HepG2 (cell line): ENCODE results near the gene ATP1A1. TPM values are rescaled to one million over a fixed set of nuclear protein-coding genes. Genes with fewer than 3 reads are reported as not detected.

Source experiments
- FOSL1 ChIP-seq: sonication (generic); formaldehyde crosslinking; IDR thresholded peaks from 2 replicates; pipeline ENCODE4 v1.9.0; 2021; ENCODE audit warnings: missing genetic modification reagents, borderline replicate concordance
- GATAD2A ChIP-seq: IDR thresholded peaks from 2 replicates; pipeline ENCODE4 v1.6.1; 2016
- MED13 ChIP-seq: sonication (generic); formaldehyde crosslinking; IDR thresholded peaks from 2 replicates; pipeline ENCODE4 v1.5.0; 2020; ENCODE audit warnings: missing genetic modification reagents
- NFYB ChIP-seq: sonication (generic); formaldehyde crosslinking; IDR thresholded peaks from 2 replicates; pipeline ENCODE4 v1.4.0; 2020; ENCODE audit warnings: missing genetic modification reagents
- SNRNP70 ChIP-seq: fragments of 200-400 bp; formaldehyde crosslinking; IDR thresholded peaks from 2 replicates; pipeline ENCODE4 v1.6.1; 2017; ENCODE audit warnings: mild to moderate bottlenecking, low read depth, low read length, moderate library complexity
- SOX6 ChIP-seq, 2 experiments: fragments of 450-650 bp in 1 of 2; sonication (generic) in 1 of 2; formaldehyde crosslinking in 1 of 2; IDR thresholded peaks; 2 replicates each; pipeline versions ENCODE4 v1.4.0 to v1.6.1; 2017 to 2020; ENCODE audit warnings: antibody characterized with exemption in 1 of 2, mild to moderate bottlenecking in 1 of 2, missing genetic modification reagents in 1 of 2
- TEAD3 ChIP-seq: optimal IDR thresholded peaks from 2 replicates; pipeline ENCODE3; 2016; ENCODE audit warnings: borderline replicate concordance
- ZNF564 ChIP-seq: sonication (generic); formaldehyde crosslinking; IDR thresholded peaks from 2 replicates; pipeline ENCODE4 v1.8.1; 2023; ENCODE audit warnings: mild to moderate bottlenecking, missing genetic modification reagents
- ZNF777 ChIP-seq: sonication (generic); formaldehyde crosslinking; IDR thresholded peaks from 2 replicates; pipeline ENCODE4 v1.4.0; 2020; ENCODE audit warnings: missing genetic modification reagents
- ZSCAN30 ChIP-seq: sonication (generic); formaldehyde crosslinking; IDR thresholded peaks from 2 replicates; pipeline ENCODE4 v1.5.0; 2020; ENCODE audit warnings: mild to moderate bottlenecking, missing genetic modification reagents
- polyA plus RNA-seq, 8 experiments: library from polyadenylated mRNA; depleted of rRNA in 3 of 8; stranded (reverse) in 7 of 8; unstranded in 1 of 8; fragments of >200 nt; fragmentation: Illumina TruSeq in 4 of 8; extraction: Trizol in 4 of 8; gene quantifications; 2 replicates each; pipeline versions ENCODE4 v1.2.1 to v1.2.3, GENCODE V29; 2011 to 2016; ENCODE audit warnings: low read depth in 4 of 8, missing spikeins in 1 of 8, mixed read lengths in 1 of 8; ENCODE audit not compliant: insufficient read depth in 1 of 8
- total RNA-seq, 5 experiments: library from RNA; depleted of rRNA; stranded (reverse); fragments of >200 nt; fragmentation: Illumina TruSeq; extraction: Trizol; gene quantifications; 2 replicates each; pipeline ENCODE4 v1.2.3, GENCODE V29; 2016; ENCODE audit warnings: low read depth in 1 of 5
- TF ChIP-seq, protein P1 (sequence below): sonication (generic); formaldehyde crosslinking; IDR thresholded peaks from 2 replicates; pipeline ENCODE4 v1.4.0; 2020; ENCODE audit warnings: missing genetic modification reagents, low read depth, mild to moderate bottlenecking, borderline replicate concordance
- TF ChIP-seq, protein P2 (sequence below): sonication (generic); formaldehyde crosslinking; IDR thresholded peaks from 2 replicates; pipeline ENCODE4 v1.8.0; 2022; ENCODE audit warnings: missing genetic modification reagents, mild to moderate bottlenecking, inconsistent platforms, borderline replicate concordance
- TF ChIP-seq, protein P3 (sequence below): sonication (generic); formaldehyde crosslinking; IDR thresholded peaks from 2 replicates; pipeline ENCODE4 v1.9.0; 2022; ENCODE audit warnings: low read depth, missing genetic modification reagents
- TF ChIP-seq, protein P4 (sequence below): IDR thresholded peaks from 2 replicates; pipeline ENCODE4 v1.6.1; 2016; ENCODE audit warnings: low read depth, control low read depth
- TF ChIP-seq, protein P5 (sequence below): sonication (generic); formaldehyde crosslinking; IDR thresholded peaks from 2 replicates; pipeline ENCODE4 v1.4.0; 2020; ENCODE audit warnings: missing genetic modification reagents
- TF ChIP-seq, protein P6 (sequence below): sonication (generic); formaldehyde crosslinking; IDR thresholded peaks from 2 replicates; pipeline ENCODE4 v1.4.0; 2020; ENCODE audit warnings: missing genetic modification reagents
- TF ChIP-seq, protein P7 (sequence below): sonication (generic); formaldehyde crosslinking; IDR thresholded peaks from 2 replicates; pipeline ENCODE4 v1.4.0; 2020; ENCODE audit warnings: missing genetic modification reagents, borderline replicate concordance

ATP1A1 gene
- total and polyA plus RNA-seq, 2 of the 13 experiments (the other 11 are each of a cell fraction or from before 2014, with no cell fraction given) = 280 to 705 TPM

DNA sequence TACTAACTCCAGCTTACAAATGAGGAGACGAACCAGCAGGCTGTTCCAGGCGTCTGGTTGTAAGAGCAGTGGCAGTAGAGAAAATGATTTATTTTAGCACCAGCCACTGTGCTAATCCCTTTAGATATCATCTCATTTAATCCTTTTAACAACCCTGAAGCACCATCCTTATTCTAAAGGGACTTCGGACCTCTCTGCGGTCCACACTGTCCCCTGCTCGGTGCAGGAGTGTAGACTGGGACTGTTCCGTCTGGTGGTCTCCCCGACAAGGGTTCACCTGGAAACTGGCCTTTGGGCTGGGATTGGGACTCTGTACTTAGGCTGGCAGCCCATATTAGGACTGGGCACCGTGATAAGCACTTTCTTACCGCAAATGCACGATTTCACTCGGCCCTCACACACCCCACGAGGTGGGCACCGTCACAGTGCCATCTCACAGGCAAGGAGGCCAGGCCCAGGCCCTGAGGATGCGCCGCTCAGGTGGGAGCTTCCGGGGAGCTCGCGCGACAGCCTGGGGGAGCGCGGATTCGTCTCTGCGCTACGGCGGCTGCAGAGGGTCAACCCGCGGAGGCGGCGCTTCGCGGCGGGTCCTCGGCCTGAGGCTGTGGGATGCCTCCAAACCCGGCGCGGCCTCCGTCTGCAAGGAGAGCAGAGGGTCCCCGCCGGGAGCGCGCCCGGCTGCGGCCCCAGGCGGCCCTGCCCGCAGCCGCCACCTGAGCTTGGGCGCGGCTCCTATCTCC is 45.2 kb downstream of the ATP1A1 start (continued):
- TF ChIP-seq, protein P1, sequence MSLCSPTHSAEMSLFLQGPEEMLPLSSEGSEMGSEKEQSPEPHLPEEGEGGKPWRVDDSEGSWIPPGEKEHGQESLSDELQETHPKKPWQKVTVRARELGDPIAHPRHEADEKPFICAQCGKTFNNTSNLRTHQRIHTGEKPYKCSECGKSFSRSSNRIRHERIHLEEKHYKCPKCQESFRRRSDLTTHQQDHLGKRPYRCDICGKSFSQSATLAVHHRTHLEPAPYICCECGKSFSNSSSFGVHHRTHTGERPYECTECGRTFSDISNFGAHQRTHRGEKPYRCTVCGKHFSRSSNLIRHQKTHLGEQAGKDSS (CRISPR knock-in tag) = no peak
- TF ChIP-seq, protein P2, sequence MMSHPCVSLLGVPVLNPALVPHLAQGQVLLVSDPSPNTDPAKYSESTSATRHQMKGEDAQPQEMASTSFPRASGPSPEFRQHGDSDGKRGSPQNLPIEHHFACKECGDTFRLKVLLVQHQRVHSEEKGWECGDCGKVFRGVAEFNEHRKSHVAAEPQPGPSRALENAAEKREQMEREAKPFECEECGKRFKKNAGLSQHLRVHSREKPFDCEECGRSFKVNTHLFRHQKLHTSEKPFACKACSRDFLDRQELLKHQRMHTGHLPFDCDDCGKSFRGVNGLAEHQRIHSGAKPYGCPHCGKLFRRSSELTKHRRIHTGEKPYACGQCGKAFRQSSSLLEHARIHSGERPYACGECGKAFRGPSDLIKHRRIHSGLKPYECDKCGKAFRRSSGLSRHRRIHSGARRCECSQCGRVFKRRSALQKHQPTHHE (CRISPR knock-in tag) = no peak
- TF ChIP-seq, protein P3, sequence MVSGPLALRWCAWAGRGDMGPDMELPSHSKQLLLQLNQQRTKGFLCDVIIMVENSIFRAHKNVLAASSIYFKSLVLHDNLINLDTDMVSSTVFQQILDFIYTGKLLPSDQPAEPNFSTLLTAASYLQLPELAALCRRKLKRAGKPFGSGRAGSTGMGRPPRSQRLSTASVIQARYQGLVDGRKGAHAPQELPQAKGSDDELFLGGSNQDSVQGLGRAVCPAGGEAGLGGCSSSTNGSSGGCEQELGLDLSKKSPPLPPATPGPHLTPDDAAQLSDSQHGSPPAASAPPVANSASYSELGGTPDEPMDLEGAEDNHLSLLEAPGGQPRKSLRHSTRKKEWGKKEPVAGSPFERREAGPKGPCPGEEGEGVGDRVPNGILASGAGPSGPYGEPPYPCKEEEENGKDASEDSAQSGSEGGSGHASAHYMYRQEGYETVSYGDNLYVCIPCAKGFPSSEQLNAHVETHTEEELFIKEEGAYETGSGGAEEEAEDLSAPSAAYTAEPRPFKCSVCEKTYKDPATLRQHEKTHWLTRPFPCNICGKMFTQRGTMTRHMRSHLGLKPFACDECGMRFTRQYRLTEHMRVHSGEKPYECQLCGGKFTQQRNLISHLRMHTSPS (CRISPR knock-in tag) = peak; percentile 75
- TF ChIP-seq ZSCAN30 (CRISPR knock-in tag) = no peak
- TF ChIP-seq, protein P4, sequence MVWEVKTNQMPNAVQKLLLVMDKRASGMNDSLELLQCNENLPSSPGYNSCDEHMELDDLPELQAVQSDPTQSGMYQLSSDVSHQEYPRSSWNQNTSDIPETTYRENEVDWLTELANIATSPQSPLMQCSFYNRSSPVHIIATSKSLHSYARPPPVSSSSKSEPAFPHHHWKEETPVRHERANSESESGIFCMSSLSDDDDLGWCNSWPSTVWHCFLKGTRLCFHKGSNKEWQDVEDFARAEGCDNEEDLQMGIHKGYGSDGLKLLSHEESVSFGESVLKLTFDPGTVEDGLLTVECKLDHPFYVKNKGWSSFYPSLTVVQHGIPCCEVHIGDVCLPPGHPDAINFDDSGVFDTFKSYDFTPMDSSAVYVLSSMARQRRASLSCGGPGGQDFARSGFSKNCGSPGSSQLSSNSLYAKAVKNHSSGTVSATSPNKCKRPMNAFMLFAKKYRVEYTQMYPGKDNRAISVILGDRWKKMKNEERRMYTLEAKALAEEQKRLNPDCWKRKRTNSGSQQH = no peak
- peak; percentile 72; the same call in 1 of the 2 replicates for TF ChIP-seq GATAD2A (CRISPR knock-in tag)
- TF ChIP-seq, protein P5, sequence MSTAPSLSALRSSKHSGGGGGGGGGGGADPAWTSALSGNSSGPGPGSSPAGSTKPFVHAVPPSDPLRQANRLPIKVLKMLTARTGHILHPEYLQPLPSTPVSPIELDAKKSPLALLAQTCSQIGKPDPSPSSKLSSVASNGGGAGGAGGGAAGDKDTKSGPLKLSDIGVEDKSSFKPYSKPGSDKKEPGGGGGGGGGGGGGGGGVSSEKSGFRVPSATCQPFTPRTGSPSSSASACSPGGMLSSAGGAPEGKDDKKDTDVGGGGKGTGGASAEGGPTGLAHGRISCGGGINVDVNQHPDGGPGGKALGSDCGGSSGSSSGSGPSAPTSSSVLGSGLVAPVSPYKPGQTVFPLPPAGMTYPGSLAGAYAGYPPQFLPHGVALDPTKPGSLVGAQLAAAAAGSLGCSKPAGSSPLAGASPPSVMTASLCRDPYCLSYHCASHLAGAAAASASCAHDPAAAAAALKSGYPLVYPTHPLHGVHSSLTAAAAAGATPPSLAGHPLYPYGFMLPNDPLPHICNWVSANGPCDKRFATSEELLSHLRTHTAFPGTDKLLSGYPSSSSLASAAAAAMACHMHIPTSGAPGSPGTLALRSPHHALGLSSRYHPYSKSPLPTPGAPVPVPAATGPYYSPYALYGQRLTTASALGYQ (CRISPR knock-in tag) = 0 out of 2 replicates have a peak, but pooled peaks have one; percentile 47
- TF ChIP-seq FOSL1 (CRISPR knock-in tag) = no peak
- peak; percentile 60; the same call in 1 of the 2 replicates for TF ChIP-seq ZNF777 (CRISPR knock-in tag)
- TF ChIP-seq, protein P6, sequence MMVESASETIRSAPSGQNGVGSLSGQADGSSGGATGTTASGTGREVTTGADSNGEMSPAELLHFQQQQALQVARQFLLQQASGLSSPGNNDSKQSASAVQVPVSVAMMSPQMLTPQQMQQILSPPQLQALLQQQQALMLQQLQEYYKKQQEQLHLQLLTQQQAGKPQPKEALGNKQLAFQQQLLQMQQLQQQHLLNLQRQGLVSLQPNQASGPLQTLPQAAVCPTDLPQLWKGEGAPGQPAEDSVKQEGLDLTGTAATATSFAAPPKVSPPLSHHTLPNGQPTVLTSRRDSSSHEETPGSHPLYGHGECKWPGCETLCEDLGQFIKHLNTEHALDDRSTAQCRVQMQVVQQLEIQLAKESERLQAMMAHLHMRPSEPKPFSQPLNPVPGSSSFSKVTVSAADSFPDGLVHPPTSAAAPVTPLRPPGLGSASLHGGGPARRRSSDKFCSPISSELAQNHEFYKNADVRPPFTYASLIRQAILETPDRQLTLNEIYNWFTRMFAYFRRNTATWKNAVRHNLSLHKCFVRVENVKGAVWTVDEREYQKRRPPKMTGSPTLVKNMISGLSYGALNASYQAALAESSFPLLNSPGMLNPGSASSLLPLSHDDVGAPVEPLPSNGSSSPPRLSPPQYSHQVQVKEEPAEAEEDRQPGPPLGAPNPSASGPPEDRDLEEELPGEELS = peak; percentile 38; the same call in 1 of the 2 replicates
- 0 out of 2 replicates have a peak, but pooled peaks have one; percentile 56 for TF ChIP-seq MED13 (CRISPR knock-in tag)
- no peak for TF ChIP-seq SOX6 (IDR thresholded peaks at IDR 0.05)
- TF ChIP-seq SOX6 (CRISPR knock-in tag; IDR thresholded peaks at IDR 0.05) = peak; percentile 67
- TF ChIP-seq NFYB = peak; percentile 61
- TF ChIP-seq, protein P7, sequence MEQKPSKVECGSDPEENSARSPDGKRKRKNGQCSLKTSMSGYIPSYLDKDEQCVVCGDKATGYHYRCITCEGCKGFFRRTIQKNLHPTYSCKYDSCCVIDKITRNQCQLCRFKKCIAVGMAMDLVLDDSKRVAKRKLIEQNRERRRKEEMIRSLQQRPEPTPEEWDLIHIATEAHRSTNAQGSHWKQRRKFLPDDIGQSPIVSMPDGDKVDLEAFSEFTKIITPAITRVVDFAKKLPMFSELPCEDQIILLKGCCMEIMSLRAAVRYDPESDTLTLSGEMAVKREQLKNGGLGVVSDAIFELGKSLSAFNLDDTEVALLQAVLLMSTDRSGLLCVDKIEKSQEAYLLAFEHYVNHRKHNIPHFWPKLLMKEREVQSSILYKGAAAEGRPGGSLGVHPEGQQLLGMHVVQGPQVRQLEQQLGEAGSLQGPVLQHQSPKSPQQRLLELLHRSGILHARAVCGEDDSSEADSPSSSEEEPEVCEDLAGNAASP (CRISPR knock-in tag) = peak; percentile 37; the same call in 1 of the 2 replicates
- no peak for TF ChIP-seq SNRNP70
- TF ChIP-seq ZNF564 (CRISPR knock-in tag) = peak; percentile 76
- peak; percentile 42 for TF ChIP-seq TEAD3
